Activated T-helper 1 cell treated with anti-CD3 and anti-CD28 coated beads, Interleukin-2, amount 50 U/mL, for 16 hours (primary cell): ENCODE results near the gene BTN2A1.
"Not testable (repeated sequence)": the region's sequence is repeated elsewhere in the genome, so short reads cannot be mapped to it uniquely, and the experiment has no call there.

Source experiments
- DNase-seq, 2 donors: peaks; one replicate each; pipeline ENCODE4 v3.0.0-alpha.2; 2020; ENCODE audit warnings: low read depth in 1 of 2, low spot score in 1 of 2

BTN2A1 gene

GRCh38 chr6:26432627-26433201 is 25.0 kb upstream of the BTN2A1 start:
- no peak for DNase-seq

GRCh38 chr6:26433680-26434079 is 24.1 kb upstream of the BTN2A1 start:
- not testable (repeated sequence) for DNase-seq

- no peak for DNase-seq
Measured at GRCh38 chr6:26436018-26436417, 21.7 kb upstream of the BTN2A1 start.

GRCh38 chr6:26437550-26437949 is 20.2 kb upstream of the BTN2A1 start:
- DNase-seq, result no peak

- DNase-seq, result no peak
Measured at GRCh38 chr6:26438000-26438399, 19.8 kb upstream of the BTN2A1 start.

GRCh38 chr6:26439151-26440125 is 18.3 kb upstream of the BTN2A1 start:
- DNase-seq, result no peak

- DNase-seq, result no peak
Measured at GRCh38 chr6:26440977-26441358, 16.8 kb upstream of the BTN2A1 start.

GRCh38 chr6:26441977-26442376 is 15.8 kb upstream of the BTN2A1 start:
- DNase-seq, result no peak

GRCh38 chr6:26445934-26446667 is 11.7 kb upstream of the BTN2A1 start:
- no peak for DNase-seq

GRCh38 chr6:26447257-26447656 is 10.5 kb upstream of the BTN2A1 start:
- no peak for DNase-seq

- no peak for DNase-seq
Measured at GRCh38 chr6:26450240-26450639, 7.5 kb upstream of the BTN2A1 start.

GRCh38 chr6:26452631-26453235 is 5.0 kb upstream of the BTN2A1 start:
- no peak for DNase-seq

- DNase-seq, result no peak
Measured at GRCh38 chr6:26454631-26455030, 3.1 kb upstream of the BTN2A1 start.

- no peak for DNase-seq
Measured at GRCh38 chr6:26455357-26455970, 2.3 kb upstream of the BTN2A1 start.

- DNase-seq, result no peak
Measured at GRCh38 chr6:26457264-26457805, 420 bp upstream of the BTN2A1 start.

- no peak for DNase-seq
Measured at GRCh38 chr6:26459023-26459810, 1.5 kb downstream of the BTN2A1 start.

- DNase-seq, result not testable (repeated sequence)
Measured at GRCh38 chr6:26461353-26461752, 3.6 kb downstream of the BTN2A1 start.

- DNase-seq, result no peak
Measured at GRCh38 chr6:26464014-26464413, 6.3 kb downstream of the BTN2A1 start.

GRCh38 chr6:26464416-26465131 is 6.8 kb downstream of the BTN2A1 start:
- DNase-seq, result no peak
